Panc1 (cell line): ENCODE results near the gene SLC38A4. TPM values are rescaled to one million over a fixed set of nuclear protein-coding genes. Genes with fewer than 3 reads are reported as not detected.

Source experiments
- ATAC-seq: fragments of 200-7000 bp; cut with Tn5 transposase; 2 replicates; pipeline ENCODE4 v1.9.1; 2020; ENCODE audit warnings: mild to moderate bottlenecking, moderate library complexity
- BruUV-seq: library from RNA; stranded (reverse); fragments of 400-500 nt; replicated peaks from 2 replicates; lab custom pipeline; 2021; lab: Mats Ljungman, UMichigan
- CTCF ChIA-PET: fragments of 300-600 bp; sonication (Branson Sonifier 250); formaldehyde crosslinking; loops from one replicate; lab custom pipeline; 2022; ENCODE audit warnings: antibody characterized with exemption; lab: Charles Lee
- POLR2A ChIA-PET: fragments of 300-600 bp; sonication (Branson Sonifier 250); formaldehyde crosslinking; loops from one replicate; lab custom pipeline; 2022; ENCODE audit warnings: antibody characterized with exemption; lab: Charles Lee
- DNase-seq: peaks from one replicate; pipeline ENCODE4 v3.0.0-alpha.2; 2010; ENCODE audit warnings: low read depth, low spot score
- H3K27ac ChIP-seq: 2 replicates; pipeline ENCODE4 v1.5.1; 2011; ENCODE audit warnings: mild to moderate bottlenecking, low read length, inconsistent platforms
- H3K27me3 ChIP-seq: fragments of 200-500 bp; sonication (Bioruptor generic); 2 replicates; pipeline ENCODE4 v1.6.0; 2014; ENCODE audit warnings: low read length, inconsistent platforms; ENCODE audit not compliant: control insufficient read depth, insufficient read depth
- H3K36me3 ChIP-seq: fragments of 200-500 bp; sonication (Bioruptor generic); 2 replicates; pipeline ENCODE4 v1.5.1; 2014; ENCODE audit warnings: inconsistent platforms, mild to moderate bottlenecking, low read length, moderate library complexity; ENCODE audit not compliant: control insufficient read depth, insufficient read depth
- H3K4me1 ChIP-seq: 2 replicates; pipeline ENCODE4 v1.5.1; 2011; ENCODE audit warnings: inconsistent platforms, mild to moderate bottlenecking, low read length, moderate library complexity; ENCODE audit not compliant: control insufficient read depth, insufficient read depth
- H3K4me3 ChIP-seq, 2 experiments: 2 replicates each; pipeline ENCODE4 v1.5.1; 2011 to 2012; ENCODE audit warnings: low read depth in 2 of 2, low read length in 2 of 2, mild to moderate bottlenecking in 2 of 2, inconsistent platforms in 1 of 2, moderate library complexity in 1 of 2
- H3K9me3 ChIP-seq: fragments of 200-500 bp; sonication (Bioruptor generic); 2 replicates; pipeline ENCODE4 v1.5.1; 2014; ENCODE audit warnings: low read depth, mild to moderate bottlenecking, inconsistent platforms, low read length, moderate library complexity; ENCODE audit not compliant: control insufficient read depth, insufficient read depth
- CTCF ChIP-seq: fragments of 450-650 bp; IDR thresholded peaks from 2 replicates; pipeline ENCODE4 v1.5.1; 2017; ENCODE audit warnings: mild to moderate bottlenecking
- POLR2AphosphoS5 ChIP-seq: IDR thresholded peaks from 2 replicates; pipeline ENCODE4 v1.6.1; 2012; ENCODE audit warnings: mild to moderate bottlenecking, low read depth, low read length, moderate library complexity
- REST ChIP-seq, 2 experiments: IDR thresholded peaks; 2 replicates each; pipeline ENCODE4 v1.6.1; 2011 to 2012; ENCODE audit warnings: low read depth in 2 of 2, control low read depth in 1 of 2, low read length in 1 of 2, mild to moderate bottlenecking in 1 of 2, moderate library complexity in 1 of 2; ENCODE audit not compliant: insufficient read depth in 1 of 2
- SIN3A ChIP-seq: IDR thresholded peaks from 2 replicates; pipeline ENCODE4 v1.6.1; 2012; ENCODE audit warnings: low read depth, mild to moderate bottlenecking, low read length, moderate library complexity, borderline replicate concordance; ENCODE audit not compliant: insufficient read depth
- TCF7L2 ChIP-seq: IDR thresholded peaks from 2 replicates; pipeline ENCODE4 v1.6.1; 2011; ENCODE audit warnings: mild to moderate bottlenecking, low read depth, low read length, inconsistent platforms
- in situ Hi-C: cut with HindIII; loops from 2 replicates; pipeline ENCODE4 v1.10.0; 2016; ENCODE audit warnings: low sequenced_read_pairs, low pct_unique_long_range_greater_than_20kb
- intact Hi-C: fragments of 100-400 bp; cut with micrococcal nuclease; formaldehyde crosslinking; loops from one replicate; pipeline ENCODE4 v1.10.0; 2022; ENCODE audit not compliant: unreplicated experiment
- total RNA-seq: library from RNA; stranded (reverse); gene quantifications from one replicate; pipeline ENCODE4 v1.2.1, GENCODE V29; 2021; ENCODE audit not compliant: unreplicated experiment

Gene SLC38A4
- total RNA-seq, 1 experiment from 2014 or later = 2.5 TPM

- ChIA-PET POLR2A (no interaction called here), CTCF (no interaction called here)
- H3K36me3 ChIP-seq = no peaks in the 10 kb centered on the region
- DNase-seq (no peak), ATAC-seq (peak; percentile 58; the same call in 1 of the 2 replicates)
- in situ Hi-C loops (no loop called here), intact Hi-C loops (no loop called here)
- H3K4me1 ChIP-seq = no peaks in the 10 kb centered on the region
- TF ChIP-seq REST (IDR thresholded peaks at IDR 0.05; ENCODE audit: insufficient read depth in 1 of 2, low read depth in 2 of 2, low read length in 1 of 2) (no peak), SIN3A (no peak), POLR2AphosphoS5 (no peak)
- H3K27me3 ChIP-seq = no peaks in the 10 kb centered on the region
- no peak overlapping the region for H3K27ac ChIP-seq
- H3K4me3 ChIP-seq = peak overlapping the region; percentile 34 to 41
- BruUV-seq = no TSS peak
- no peaks in the 10 kb centered on the region for H3K9me3 ChIP-seq
These were observed 5.7 kb upstream of the SLC38A4 start for GRCh38 chr12:46831335-46832129.

- no peak for TF ChIP-seq CTCF
- no peak for TF ChIP-seq TCF7L2
- no peak for TF ChIP-seq POLR2AphosphoS5
- no peak for TF ChIP-seq REST (IDR thresholded peaks at IDR 0.05; ENCODE audit: insufficient read depth in 1 of 2, low read depth in 2 of 2, low read length in 1 of 2)
- no peak for TF ChIP-seq SIN3A
- H3K27ac ChIP-seq = no peak overlapping the region
- ATAC-seq (peak; percentile 66), DNase-seq (no peak)
- ChIA-PET POLR2A (no interaction called here), CTCF (no interaction called here)
- no peaks in the 10 kb centered on the region for H3K36me3 ChIP-seq
- no peaks in the 10 kb centered on the region for H3K9me3 ChIP-seq
- intact Hi-C loops = no loop called here
- H3K4me3 ChIP-seq = peak overlapping the region; percentile 34 to 41
- no peaks in the 10 kb centered on the region for H3K4me1 ChIP-seq
- no TSS peak for BruUV-seq
- no peaks in the 10 kb centered on the region for H3K27me3 ChIP-seq
- in situ Hi-C loops = no loop called here
These were observed 5.0 kb upstream of the SLC38A4 start for GRCh38 chr12:46830731-46831334.
